Hematopoietic multipotent progenitor cell treated with erythropoietin and hydrocortisone succinate and interleukin-3 and kit ligand, for 6 days (in vitro differentiated cells): ENCODE results near the gene PMEPA1.
A peak's percentile ranks its signal among the peaks of the same experiment; 100 is the strongest.

Experiments
- DNase-seq: peaks from one replicate; pipeline ENCODE4 v3.0.0-alpha.2; 2015

Gene PMEPA1

DNA sequence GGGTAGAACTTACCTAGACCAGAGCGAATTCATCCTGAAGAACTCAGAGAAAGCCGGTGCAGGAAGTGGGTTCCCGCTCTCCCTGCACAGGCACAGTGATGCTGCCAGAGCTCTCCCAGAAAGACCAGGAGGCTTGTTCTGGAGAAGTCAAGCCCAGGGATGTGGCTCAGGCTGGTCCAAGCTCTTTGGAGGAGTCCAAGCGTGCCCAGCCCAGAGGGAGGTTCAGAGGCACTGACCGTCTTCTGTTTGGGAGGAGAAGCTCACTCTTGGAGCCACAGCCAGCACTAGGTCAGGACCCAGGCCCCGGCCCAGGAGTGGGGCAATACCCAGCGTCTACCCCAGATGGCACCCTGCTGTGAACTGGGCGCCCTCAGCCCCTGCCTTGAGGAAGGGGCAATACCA lies 1.5 kb upstream of the PMEPA1 start:
- no peak for DNase-seq

DNA sequence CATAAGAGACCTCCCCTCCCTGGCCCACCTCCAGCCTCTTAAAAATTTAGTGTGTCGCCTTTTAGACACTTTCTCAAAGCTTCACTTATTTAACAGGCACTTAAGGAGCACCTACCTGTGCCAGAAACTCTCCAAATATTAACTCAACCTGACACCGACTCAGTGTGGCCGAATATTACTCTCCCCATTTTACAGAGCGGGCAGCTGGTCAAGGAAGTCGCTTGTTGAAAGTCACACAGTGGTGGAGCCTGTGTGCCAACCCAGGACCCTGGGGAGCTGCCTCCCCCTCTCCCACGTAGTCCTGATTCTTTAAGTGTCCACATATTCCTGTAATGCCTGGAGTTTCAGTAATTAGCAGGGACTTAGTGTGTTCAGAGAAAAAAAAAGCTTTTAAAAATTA lies 1.0 kb upstream of the PMEPA1 start:
- DNase-seq = no peak

DNA sequence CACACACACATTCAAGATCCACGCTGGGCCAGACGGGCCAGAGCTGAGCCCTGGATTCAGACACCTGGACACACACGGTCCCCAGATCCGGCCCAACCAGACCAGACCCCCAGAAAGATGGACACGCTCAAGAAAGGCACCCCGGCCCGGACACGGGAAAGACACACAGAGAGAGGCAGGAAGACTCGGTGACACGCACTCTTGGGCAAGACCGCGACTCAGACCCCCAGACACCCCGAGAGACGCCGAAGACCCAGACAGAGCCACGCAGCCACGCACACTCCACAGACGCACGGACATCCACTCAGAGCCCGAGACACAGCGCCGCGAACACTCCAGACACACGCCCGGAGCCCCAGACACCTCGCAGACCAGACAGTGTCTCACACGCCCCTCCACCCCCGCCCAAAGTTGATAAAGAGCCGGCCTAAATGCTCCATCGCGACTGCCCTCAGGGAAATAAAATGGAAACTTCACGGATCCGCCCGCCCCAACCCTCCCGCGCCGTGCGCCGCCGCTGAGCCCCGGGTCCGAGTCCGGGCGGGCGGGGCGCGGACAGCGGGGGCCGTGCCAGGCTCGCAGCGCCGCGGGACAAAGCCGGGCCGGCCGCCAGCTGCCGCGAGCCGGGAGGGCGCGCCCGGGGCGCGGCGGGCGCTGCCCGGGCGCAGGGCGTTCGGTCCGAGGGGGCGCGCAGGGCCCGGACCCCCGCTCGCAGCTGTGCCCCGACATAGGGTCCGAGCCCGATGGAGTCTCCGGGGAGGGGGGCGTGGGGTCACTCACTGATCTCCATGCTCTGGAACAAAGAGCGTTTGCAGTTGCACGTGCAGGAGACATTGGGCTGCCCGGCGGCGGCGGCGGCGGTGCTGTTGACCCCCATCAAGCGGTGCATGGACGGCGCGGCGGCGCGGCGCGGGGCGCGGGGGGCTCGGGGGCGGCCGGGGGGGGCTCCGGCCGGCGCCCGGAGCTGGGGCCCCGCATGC lies 831 bp downstream of the PMEPA1 start:
- peak; percentile 11 for DNase-seq

DNA sequence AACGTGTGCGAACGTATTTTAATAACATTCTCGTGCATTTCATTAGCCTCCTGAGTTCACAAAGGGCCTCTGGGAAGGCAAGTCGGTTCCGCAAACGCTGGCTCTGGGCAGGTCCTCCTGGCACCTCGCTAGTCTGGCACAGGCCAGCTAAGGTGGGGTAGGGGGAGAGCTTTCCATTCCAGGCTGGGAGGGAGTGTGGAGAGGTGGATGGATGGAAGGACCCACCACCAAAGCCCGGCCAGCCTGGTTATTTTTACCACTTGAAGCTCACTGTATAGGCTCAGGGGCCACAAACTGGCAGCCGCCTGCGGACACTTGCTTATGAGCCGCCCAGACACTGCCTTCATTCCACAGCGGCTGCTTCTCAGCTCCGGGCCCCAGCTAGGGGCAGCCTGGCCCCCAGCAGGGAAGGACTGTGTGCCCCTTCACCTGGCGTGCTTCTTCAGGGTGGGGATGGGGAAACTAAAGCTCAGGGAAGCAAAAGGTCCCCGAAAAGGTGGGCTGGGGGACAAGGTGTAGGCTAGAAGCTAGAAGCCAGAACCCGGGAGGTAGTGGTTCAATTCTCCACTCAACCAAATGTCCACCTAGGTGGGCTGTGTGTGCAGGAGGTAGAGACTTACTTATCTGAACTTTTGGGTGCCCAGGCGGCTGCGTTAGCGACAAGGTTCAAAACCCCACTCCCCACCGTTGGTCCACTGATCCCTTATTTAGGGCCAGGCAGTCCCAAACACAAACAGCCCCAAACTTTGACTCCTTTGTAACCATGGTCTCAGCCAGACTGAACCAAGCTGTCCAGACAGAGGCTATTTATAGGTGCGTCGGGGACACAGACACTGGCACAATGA lies 1.7 kb downstream of the PMEPA1 start:
- no peak for DNase-seq

DNA sequence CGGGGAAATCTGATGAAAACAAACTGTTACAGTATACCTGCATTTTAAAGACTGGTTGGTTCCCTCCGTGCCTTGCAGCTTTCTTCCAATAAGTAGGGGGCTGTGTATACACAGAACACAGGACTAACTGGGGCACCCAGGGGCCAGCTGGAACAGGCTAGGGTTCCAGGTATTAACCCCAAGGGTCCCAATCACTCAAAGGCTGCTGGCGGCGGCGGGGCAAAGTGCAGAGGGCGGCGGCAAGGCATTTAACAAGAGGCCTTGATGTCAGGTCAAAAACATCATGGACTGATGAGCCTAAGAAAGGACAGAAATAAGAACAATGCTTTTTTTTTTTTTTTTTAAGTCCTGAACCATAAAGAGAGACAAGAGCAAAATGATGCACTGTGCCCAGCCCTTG lies 2.5 kb downstream of the PMEPA1 start:
- no peak for DNase-seq

DNA sequence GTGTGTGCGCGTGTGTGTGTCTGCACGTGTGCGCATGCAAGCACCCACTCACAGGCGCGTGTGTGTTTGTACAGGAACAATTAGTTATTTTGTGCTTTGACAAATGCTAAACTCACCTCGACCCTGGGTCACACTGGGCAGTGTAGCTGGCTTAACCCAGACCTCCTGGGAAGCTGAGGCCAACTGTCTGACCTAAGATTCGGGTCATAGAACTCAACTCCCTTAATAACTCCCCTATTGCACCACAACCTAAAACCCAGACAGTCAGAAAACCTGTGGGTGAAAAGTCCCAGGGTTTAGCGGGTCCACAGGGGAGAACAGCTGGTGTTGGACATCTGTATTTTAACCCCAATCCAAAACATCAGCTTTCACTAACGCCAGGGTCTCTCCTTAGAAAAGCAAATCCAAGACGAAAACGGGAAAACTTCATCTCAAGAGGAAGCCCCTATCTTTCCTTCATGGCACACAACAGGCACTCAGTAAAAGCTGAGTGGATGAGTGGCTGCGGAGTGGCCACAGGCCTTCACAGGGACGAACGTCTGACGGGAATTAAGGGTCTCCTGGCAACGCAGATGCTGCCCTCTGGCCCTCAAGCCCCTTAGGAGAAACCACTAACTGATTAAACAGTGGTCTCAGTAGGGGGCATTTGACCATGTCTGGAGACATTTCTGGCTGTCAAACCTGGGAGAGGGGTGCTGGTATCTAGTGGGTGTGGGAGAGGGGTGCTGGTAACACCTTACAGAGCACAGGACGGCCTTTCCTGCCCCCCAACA lies 4.5 kb downstream of the PMEPA1 start:
- DNase-seq = no peak

DNA sequence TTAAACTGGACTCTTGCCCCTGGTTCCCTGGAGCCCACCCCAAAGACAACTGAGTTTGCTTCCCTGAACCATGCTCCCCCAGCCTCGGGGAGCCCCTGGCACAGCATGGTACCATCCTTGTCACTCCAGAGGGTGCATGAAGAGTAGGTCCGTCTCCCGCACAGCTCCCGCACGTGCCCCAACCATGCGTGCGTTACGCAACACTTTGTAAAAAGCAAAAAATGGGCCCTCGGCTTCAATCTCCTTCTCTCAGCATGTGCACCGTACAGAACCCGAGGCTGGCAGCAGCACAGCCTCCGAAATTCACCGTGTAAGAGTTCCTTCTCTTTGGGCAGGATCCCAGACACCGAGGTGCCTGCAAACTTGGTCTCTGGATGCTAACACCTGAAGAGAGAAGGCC lies 5.6 kb downstream of the PMEPA1 start:
- no peak for DNase-seq

DNA sequence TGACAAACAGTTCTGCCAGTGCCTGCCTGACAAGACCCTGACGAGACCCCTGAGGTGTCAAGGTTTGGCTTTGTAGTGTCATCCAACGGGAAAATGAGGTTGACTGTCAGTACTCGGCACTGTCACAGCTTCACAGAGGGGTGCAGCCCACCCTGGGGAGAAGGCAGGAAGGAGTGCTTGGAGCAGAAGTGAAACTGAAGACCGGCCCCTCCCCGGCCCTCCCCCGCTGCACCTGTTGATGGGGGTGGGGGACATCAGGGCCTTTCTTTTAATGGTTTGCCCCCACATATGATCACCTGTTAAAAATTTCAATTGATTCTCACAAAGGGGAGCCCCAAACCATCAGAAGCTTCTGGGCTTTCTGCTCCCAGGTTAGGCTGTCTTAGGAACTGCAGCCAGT lies 6.8 kb downstream of the PMEPA1 start:
- DNase-seq = no peak

DNA sequence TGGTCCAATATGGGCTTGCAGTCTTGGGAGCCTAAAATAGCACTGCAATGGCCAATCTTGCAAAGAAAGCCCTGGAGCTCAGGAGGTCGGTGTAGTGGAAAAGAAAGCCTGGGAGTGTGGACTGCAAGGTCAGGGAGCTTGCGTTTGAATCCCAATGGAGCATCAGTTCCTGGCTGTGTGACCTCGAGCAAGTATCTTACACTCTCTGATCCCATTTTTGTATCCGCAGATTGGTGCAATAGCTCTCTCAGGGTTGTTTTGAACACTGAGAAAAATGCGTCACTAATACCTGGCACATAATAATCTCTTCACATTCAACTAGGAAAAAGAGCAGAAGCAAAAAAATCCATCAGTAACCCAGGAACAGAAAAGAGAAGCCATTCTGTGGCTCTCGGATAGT lies 7.3 kb downstream of the PMEPA1 start:
- DNase-seq = no peak

DNA sequence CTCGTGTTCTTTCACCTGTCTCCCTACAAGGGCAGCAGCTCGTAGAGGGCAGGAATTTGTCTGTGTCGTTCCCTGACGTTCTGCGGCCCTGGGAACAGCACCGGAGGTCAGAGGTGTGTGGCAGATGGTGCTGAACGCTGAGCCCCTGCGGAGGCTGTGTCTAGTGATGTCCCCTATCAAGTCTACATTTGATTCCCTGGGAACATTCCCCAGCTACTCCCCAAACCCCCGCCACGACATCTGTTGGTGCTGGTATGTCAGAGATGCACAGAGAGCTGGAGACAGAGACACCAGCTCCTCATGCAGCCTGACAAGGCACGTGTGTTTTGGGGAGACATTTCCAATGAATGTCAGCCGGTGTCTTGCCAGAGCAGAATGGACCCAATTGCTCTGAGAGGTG lies 7.7 kb downstream of the PMEPA1 start:
- no peak for DNase-seq

DNA sequence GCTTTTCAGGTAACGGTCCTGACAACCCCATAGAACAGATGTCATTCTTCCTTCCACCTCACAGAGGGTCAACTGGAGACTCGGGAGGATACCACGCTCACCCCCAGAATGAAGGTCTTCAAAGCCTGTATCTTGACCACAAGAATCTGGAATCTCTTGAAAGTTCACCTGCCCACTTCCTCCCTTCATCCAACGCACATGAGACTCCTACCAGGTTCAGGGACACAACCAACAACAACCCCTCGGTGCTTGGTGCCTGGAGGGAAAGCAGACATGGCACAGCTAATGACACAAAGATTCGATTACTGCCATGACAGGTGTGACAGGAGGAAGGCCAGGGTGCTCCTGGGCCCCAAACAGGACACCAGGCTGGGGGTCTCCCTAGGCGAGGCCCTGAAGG lies 8.2 kb downstream of the PMEPA1 start:
- DNase-seq = no peak

DNA sequence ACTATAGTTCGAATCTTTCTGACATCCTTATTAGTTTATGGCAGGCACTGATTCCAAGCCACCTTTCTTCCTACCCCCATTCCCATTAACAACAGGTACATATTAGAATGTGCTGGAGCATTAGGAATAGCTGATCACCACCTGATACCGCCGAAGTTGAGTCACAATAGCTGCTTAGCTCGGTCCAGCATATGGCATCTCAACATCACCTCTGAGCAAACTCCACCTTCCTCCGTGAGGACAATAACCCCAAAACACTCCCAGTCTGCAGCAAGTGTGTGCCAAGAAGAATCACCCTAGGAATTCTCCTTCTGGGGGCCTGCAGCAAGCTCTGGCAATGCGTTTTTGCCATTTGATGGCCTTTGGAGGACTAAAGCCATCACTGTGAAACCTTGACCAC lies 8.7 kb downstream of the PMEPA1 start:
- DNase-seq = no peak

DNA sequence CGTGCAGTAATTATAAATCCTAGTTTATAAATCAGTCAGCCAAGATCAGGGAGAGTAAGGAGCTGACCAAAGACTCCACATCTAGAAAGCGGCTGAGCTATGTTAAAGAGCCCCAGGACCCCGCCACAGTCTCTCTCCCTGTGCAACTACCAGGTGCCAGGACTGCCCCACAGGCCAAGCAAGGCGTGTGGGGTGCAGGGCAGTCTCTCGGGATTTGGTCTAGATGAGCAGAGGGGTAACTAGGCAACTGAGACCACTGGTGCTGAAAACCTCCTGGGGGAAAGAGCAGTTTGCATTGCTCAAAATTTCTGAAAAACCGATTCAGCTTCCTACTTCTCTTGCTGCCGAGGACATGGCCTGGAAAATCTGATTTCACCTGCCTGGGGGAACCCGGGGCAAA lies 10.4 kb downstream of the PMEPA1 start:
- no peak for DNase-seq

DNA sequence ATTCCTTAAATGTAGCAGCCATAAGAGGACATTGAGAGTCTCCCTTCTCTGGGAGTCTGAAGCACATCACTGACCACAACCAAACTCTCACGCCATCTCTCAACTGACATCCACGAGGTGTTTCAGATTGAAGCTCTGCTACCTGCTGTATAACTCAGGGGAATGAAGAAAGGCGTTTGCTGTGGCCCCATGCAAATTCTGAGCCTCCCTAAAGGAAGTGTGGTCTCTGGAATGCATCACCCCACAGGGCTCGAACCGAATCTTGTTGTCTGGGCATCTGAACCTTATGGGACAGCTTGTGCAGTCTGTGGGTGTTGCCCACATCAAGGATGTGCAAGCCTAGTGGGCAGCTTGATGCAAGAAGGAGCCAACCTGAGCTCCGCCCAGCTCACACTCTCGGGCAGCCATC lies 10.9 kb downstream of the PMEPA1 start:
- no peak for DNase-seq

DNA sequence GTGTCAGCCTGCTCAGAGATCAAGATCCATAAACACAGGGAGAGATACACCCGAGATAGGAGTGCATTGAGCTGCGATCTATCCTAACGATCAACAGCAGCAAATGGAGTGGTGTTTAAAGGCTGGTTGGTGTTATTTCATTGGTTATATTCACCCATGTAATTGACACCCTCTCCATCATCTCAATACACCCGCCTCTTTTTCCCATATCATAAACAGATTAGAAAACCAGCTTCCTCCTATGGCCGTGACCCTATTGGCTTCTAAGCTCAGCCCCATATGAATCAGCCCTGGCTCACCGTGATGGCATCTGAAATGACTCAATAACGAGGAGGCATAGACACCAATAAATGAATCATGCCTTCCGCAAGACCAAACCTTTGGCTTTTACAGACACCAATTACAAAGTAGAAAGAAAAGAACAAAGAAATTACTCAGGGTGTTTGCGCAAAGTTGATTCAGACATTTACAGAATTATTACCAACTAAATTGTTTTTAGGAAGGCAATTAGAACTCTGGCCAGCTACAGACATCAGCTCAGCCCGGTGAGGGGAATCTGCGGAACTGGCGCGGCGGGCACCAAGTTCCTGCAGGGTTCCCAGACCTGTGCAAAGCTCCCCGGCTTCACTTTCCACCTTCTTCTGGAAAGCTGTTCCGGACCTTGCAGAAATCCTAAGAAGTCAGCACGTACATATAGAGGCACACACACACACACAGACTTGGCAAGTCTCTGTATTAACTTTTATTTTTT lies 11.5 kb downstream of the PMEPA1 start:
- no peak for DNase-seq

DNA sequence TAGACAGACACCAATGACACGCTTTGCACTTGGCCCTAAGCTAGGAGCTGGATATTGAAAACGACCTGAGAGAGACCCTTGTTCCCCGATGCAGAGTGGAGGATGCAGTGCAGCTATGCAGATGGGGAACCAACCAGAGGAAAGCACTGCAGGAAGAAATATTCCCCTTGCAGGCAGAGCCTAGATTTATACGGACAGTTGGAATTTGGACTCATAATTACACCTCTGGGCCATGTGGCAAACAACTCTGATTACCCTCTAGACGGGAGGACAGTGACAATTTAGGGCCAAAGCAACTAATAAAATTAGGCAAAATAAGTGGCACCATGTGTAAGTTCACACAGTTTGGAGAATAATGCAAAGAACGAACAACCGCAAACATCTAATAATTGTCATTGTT lies 12.3 kb downstream of the PMEPA1 start:
- DNase-seq = no peak

DNA sequence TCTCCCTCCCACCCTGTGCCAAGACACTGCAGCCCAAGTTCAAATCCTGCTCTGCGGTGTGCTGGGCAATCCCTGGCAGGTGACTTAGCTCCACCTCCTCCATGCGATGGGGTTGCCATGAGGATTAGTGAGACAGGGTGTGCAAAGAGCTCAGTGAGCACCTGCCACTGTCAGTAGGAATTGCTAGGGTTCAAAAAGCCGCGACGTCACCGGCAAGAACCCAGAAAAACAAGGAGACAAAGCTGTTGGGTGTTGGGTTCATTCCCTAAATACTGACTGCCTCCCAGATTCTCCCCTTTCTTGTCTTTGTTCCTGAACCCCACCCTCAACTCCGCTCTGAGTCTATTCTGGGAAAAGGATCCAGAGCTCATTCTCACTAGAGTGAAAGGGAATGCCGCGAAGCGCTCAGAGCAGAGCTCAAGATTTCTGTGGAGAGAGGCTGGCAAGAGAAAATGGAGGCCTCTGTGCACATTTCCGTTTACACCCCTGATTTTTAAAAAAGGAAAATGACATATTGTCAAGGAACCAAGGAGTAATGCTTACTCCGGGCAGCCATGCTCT lies 13.3 kb downstream of the PMEPA1 start:
- no peak for DNase-seq

DNA sequence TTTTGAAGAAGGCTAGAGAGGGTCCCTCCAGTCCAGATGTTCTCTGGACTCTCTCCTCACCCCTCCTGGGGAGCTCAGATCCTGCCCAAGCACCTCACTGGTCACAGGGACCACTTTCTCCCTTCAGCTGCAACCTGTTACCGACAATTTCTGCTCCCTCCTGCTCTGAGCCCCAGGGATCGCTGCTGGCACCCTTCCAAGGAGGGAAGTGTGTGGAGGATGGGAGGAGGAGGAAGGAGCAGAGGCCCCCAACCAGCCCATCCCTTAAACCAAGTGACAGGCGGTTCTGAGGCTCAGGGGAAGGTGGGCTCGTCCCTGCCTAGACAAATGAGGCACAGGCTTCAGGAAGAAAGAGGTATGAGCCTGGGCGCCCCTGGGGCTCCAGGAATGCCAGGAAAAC lies 13.9 kb downstream of the PMEPA1 start:
- DNase-seq = no peak

DNA sequence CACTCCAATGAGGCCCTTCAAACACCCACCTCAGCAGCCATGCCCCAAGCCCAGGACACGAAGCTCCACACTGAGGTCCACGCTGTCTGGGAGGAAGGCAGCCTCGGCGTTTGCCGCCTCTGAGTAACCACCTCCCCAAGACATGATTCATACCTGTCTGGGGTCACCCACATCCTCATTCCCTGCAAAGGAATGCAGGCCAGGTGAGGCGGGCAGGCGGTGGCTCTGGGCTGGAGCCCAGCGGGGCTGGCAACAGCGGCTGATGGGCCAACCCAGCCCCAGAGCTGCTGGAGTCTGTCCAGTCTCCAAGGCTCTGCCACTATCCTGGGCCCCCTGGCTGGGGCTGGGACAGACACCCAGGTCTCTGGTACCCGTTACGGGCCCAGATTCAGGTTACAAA lies 14.8 kb downstream of the PMEPA1 start:
- no peak for DNase-seq

DNA sequence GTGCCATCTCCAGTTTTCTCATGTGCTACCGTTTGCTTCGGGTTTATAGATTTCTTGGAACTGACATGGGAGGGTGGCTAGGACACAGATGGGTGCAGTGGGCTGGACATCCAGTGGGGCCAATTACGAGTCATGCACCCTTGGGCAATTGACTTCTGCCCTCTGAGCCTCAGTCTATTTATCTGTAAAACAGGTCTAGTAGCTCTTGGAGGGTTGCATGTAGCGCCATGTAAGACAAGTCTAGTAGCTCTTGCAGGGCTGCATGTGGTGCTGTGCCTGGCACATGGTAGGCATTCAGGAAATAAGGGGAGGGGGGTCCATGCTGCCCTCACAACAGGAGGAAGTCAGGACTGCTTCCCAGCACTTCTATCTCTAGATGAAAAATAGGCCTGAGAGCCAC lies 15.3 kb downstream of the PMEPA1 start:
- no peak for DNase-seq

DNA sequence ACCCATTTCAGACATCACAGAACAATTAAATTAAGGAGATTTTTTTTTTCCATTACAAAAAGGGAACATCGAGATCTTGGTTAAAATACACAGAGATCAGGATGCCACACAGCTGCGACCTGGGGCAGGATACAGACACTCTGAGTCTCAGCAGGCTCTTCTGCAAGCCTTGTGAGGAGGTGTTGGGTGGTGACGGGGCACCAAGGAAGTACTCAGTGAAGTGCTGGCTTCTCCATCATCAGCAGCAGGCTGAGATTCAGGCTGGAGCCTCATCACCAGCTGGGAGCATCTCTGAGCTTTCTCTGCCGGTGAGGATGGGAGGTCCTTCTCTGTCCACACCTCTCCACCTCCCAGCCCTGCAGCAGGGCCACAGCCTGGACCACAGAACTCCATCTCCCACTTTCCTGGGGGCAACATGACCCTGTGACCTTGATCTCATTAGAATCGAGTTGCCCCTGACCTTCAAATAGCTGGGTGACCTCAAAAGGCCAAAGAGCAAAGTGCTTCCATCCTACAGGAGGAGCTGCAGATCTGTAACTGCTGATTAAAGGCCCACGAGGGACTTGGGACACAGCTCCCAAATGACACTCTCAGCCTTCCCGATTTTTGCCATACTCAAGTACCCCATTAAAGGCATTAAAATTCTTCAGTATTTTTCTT lies 16.0 kb downstream of the PMEPA1 start:
- DNase-seq = no peak
